Panc1 (cell line): Measurements from ENCODE around the gene RAMP2.

Experiments
- POLR2AphosphoS5 ChIP-seq: IDR thresholded peaks from 2 replicates; pipeline ENCODE4 v1.6.1; 2012; ENCODE audit warnings: mild to moderate bottlenecking, low read depth, low read length, moderate library complexity
- TF ChIP-seq, protein P1 (sequence below): fragments of 450-650 bp; IDR thresholded peaks from 2 replicates; pipeline ENCODE4 v1.5.1; 2017; ENCODE audit warnings: mild to moderate bottlenecking

DNA sequence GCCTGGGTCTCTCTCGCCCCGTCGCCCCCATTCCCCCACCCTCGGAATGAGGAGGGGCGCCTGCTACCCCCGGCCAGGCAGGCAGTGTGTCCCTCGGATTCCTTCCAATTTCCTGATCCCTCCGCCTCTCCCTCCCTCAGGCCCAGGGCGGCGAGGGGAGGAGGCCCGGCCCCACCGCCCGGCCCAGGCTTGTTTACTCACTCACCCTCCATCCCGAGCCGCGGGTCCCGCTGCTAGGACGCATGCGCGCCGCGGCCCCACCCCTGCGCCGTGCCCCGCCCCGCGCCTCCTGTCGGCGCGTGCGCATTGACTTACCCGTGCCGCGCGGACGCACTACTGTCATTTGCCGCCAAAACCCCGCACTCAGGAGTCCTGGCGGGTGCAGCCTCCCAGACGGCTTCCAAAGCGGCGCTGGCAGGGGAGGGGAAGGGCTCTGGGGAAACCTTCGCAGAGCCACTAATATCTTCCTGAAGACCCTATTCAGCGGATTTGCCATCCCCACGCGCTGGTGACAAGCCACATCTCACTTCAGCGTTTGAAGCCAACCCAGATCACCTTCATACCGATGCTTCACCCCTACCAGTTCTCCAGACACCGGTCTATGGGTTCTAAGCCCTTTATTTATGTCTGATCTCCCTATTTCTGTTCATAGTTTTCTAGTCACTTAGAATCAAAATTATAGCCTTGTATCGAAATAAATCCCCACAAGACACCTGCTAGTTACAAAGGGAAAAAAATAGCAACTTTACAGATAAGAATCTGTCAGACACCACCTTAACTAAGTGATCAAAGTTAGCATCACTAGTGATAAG is 16.0 kb upstream of the RAMP2 start, which contains the start of gene EZH1:
- TF ChIP-seq, protein P1, sequence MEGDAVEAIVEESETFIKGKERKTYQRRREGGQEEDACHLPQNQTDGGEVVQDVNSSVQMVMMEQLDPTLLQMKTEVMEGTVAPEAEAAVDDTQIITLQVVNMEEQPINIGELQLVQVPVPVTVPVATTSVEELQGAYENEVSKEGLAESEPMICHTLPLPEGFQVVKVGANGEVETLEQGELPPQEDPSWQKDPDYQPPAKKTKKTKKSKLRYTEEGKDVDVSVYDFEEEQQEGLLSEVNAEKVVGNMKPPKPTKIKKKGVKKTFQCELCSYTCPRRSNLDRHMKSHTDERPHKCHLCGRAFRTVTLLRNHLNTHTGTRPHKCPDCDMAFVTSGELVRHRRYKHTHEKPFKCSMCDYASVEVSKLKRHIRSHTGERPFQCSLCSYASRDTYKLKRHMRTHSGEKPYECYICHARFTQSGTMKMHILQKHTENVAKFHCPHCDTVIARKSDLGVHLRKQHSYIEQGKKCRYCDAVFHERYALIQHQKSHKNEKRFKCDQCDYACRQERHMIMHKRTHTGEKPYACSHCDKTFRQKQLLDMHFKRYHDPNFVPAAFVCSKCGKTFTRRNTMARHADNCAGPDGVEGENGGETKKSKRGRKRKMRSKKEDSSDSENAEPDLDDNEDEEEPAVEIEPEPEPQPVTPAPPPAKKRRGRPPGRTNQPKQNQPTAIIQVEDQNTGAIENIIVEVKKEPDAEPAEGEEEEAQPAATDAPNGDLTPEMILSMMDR, result no peak
- peak; percentile 63 for TF ChIP-seq POLR2AphosphoS5
